NCI-H146 treated with DMSO at 0.1 percent for 48 hours (cell line): Measurements from ENCODE around the gene OS9.
"Not testable (repeated sequence)": the region's sequence is repeated elsewhere in the genome, so short reads cannot be mapped to it uniquely, and the experiment has no call there.

Source experiments
- DNase-seq: peaks from one replicate; lab custom pipeline; 2025; ENCODE audit not compliant: unreplicated experiment; lab: John Stamatoyannopoulos, UW

OS9 gene

GRCh38 chr12:57721846-57722608, 28.1 kb downstream of the OS9 start:
- not testable (repeated sequence) for DNase-seq

DNA sequence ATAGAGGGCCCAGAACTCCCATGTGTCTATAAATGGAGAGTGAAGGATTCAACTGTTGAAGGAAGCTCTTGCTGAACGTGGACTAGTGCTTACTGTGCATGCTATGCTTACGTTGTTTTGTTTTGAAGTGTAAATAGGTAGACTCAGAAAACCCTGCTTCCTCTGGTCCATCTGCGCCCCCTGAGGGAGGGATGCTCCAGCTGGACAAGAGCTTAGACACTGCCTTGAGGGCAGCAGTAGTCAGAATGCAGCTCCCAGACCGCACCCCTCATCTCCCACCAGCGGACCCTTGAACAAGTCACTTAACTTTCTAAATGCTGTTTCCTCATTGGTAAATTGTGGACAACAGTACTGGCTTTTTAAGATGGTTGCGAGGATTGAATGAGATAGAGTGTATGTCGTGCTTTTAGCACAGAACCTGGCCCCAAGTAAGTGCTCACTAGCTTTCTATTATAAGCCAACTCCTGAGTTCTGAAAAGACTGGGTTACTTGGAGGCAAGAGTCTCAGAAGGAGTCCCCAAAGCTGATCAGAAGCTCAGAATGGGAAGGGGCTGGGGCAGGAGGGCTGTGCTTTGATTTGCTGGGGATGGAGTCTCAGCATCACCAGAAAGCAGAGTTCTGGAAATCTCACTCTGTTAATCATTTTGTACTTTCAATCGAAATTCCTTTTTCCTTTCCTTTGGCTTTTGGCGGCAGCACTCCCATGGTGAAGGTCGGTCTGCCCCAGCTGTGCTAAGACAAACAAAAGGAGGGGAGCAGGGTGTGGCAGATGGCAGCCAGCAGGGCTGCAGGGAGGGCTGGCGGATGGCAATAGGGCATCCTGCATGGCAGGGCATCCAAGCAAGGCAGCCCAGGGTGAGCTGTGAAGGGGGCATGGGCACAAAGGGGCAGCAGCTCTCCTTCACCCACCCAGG, 29.0 kb downstream of the OS9 start:
- no peak for DNase-seq

- no peak for DNase-seq
Measured at GRCh38 chr12:57723630-57723962, 29.7 kb downstream of the OS9 start.

DNA sequence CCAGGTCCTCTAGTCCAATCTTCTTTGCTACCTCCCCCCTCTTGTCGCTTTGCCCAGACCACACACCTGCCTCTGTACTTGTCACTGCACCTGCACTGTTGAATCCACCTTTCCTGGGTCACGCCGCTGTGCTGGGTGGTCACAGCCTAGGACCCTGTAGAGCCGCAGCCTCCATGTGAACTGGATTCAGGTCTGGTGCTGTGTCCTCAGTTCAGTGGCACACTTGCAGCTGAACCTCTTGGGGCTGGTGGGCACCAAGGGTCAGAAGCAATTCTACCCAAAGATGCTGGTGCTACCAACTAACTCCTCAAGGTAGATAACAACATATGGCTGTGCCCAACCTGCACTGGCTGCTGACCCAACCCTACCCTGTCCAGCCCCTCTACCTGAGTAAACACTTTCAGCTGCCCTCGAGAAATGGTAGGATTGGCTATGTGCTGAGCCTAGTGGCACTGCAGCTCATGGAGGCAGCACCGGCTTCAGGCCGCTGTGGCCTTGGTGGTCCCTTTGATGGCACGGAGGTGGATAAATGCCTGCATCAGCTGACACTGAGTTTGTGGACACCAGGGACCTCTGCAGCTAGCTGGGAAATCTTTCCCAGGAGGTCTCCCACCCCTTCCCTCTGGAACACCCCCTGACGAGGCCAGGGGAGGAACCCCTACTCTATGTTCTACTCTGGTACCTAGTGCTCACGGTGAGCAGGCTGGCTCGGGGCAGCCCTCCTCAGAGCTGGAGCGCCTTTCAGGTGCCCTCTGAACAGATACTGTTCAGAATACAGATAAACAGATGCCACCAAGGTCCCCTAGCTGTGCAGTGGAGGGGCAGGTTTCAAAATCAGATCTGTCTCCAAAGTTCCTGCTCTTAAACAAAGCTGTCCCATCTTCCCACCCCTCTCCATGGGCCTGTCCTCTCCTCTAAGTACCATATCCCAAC, 30.3 kb downstream of the OS9 start:
- peak; percentile 3 for DNase-seq

GRCh38 chr12:57724936-57725740, 31.2 kb downstream of the OS9 start:
- DNase-seq: no peak

- DNase-seq: no peak
Measured at GRCh38 chr12:57725851-57726150, 31.9 kb downstream of the OS9 start.

DNA sequence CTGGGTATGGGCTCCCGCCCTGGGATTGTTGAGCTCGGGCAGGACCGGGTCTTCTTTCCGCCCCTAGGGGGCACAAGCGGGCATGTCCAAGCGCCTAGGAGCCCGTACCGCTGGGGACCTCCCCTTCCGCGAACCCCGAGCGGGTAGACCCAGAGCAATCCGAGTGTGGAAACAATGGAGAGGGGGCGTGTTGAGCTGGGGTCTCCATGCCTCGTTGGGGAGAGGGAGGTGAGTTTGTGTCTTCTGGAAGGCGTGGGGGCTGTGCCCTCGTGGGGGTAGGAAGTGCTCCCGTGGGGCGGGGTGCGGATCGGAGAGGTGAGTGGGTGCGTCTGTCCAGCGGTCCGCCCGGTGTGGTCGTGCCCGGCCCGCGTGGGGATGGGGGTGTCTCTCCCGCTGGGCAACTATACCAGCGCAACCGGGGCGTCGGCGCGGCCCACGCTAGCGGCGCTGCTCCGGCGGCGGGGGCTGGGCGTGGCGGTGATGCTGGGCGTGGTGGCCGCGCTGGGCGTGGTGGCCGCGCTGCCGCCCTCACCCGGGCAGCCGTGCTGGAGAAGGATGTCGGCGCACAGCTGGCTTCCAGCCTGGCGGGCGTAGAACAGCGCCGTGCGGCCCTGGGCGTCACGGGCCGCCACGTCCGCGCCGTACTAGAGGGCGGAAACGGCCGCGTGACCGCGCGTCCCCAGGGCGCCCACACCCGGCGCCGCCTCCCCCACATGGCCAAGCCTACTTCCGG, 32.4 kb downstream of the OS9 start:
- peak; percentile 77 for DNase-seq

GRCh38 chr12:57726884-57727757, 33.2 kb downstream of the OS9 start:
- no peak for DNase-seq

GRCh38 chr12:57727758-57728395, 33.9 kb downstream of the OS9 start:
- no peak for DNase-seq

DNA sequence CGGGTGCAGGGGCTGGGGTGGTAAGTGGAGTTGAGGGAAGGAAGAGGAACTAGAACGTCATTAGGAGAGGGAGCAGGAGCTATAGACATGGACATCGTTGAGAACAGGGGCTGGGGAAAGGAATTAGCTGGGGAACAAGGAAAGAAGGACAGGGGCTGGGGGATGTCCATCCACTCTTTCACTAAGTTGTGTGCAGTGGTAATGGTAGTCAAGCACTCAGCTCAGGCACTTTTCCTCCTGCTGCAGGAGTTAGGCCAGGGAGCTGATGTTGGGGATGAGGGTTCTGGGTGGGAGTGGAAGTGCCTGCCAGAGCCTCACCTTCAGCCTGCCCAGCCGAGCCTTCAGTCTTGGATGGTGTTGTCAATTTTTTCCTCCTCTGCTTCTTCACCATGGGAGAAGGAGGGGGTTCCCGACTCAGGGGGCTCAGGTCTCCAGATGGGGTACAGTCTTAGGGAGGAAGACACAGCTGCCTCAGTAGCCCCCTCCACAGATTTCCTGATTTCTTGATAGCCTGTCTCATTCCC, 35.5 kb downstream of the OS9 start:
- DNase-seq: no peak

GRCh38 chr12:57730336-57731067, 36.6 kb downstream of the OS9 start:
- no peak for DNase-seq

DNA sequence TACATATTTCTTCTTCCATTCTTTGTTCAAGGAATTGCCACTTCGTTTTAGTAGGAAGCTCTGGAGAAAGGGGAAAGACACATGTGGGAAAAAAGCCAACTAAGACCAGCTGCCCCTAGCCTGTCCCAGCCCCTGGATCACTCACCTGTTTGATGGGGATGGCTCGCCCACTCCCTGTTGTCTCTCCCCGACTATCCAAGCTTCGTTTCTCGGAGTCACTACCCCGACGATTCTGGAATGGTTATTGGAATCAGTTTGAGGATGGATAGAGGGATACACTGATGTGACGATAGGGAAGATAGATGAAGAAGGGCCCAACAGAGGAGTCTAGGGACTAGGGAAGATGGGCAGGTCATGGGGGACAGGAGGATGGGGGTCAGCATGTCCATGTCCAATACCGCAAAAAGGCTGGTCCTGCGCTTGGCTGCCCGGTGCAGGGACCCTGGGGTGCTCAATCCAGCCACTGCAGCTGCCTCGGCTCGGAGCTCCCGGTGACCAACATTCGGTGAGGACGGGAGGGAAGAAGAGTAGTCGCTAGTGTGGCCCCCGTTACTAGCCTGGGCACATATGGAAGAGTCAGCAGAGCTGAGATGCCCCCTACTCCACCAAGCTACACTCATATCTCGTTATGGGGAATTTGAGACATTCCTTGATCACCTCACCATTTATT, 37.6 kb downstream of the OS9 start:
- DNase-seq: no peak

DNA sequence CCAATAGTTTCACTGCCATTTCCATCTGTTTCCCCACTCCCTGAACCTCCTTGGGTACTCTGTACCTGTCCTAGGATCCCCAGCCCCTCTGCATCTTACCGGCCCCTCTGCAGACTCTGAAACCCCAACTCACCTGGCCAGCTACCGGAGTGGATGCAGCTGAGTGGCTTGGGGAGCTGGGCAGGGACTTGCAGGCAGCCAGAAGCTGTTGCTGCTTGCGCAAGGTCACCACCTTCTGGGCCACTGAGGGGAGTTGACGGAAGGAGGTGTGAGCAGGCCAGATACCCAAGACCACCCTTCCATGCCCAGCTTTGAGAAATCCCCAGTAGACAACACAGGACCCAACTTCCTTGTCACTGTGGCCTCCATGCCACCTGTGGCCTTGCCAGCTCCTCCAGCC, 38.3 kb downstream of the OS9 start:
- DNase-seq: no peak

GRCh38 chr12:57732726-57733593, 39.0 kb downstream of the OS9 start:
- no peak for DNase-seq

- DNase-seq: no peak
Measured at GRCh38 chr12:57733928-57734327, 40.0 kb downstream of the OS9 start.

- no peak for DNase-seq
Measured at GRCh38 chr12:57734591-57734990, 40.7 kb downstream of the OS9 start.
